HCT116 (cell line): Measurements from ENCODE around the gene CPNE4.

Source experiments
- CEBPB ChIP-seq: IDR thresholded peaks from 2 replicates; pipeline ENCODE4 v1.6.1; 2012; ENCODE audit warnings: low read depth
- CTCF ChIP-seq, 3 experiments: fragments of 200-600 bp in 1 of 3; sonication (generic) in 1 of 3; IDR thresholded peaks in 2 of 3; conservative IDR thresholded peaks in 1 of 3; 2 replicates each; pipeline ENCODE4 v1.5.1; 2012 to 2017; ENCODE audit warnings: low read depth in 2 of 3, low read length in 2 of 3, antibody characterized with exemption in 1 of 3, borderline replicate concordance in 1 of 3, control low read depth in 1 of 3, mild to moderate bottlenecking in 1 of 3, mixed read lengths in 1 of 3, mixed run types in 1 of 3, moderate library complexity in 1 of 3; ENCODE audit not compliant: insufficient read depth in 1 of 3
- EZH2 ChIP-seq: fragments of 200-600 bp; sonication (generic); IDR thresholded peaks from 2 replicates; pipeline ENCODE4 v1.6.1; 2017; ENCODE audit warnings: antibody characterized with exemption, mixed run types
- EZH2phosphoT487 ChIP-seq: fragments of 200-600 bp; IDR thresholded peaks from 2 replicates; pipeline ENCODE4 v1.6.1; 2018; ENCODE audit warnings: antibody characterized with exemption, borderline replicate concordance
- FOSL1 ChIP-seq: IDR thresholded peaks from 2 replicates; pipeline ENCODE4 v1.6.1; 2012; ENCODE audit warnings: low read depth
- MAX ChIP-seq: IDR thresholded peaks from 2 replicates; pipeline ENCODE4 v1.6.1; 2012
- POLR2A ChIP-seq: IDR thresholded peaks from 2 replicates; pipeline ENCODE4 v1.7.0; 2011; ENCODE audit warnings: borderline replicate concordance; ENCODE audit not compliant: insufficient read depth, insufficient read length; ENCODE audit errors: extremely low read depth
- POLR2AphosphoS5 ChIP-seq: IDR thresholded peaks from 2 replicates; pipeline ENCODE4 v1.6.1; 2011; ENCODE audit warnings: mild to moderate bottlenecking, low read depth, low read length, moderate library complexity
- RAD21 ChIP-seq: IDR thresholded peaks from 2 replicates; pipeline ENCODE4 v1.6.1; 2012; ENCODE audit warnings: low read depth, mild to moderate bottlenecking
- SIN3A ChIP-seq: IDR thresholded peaks from 2 replicates; pipeline ENCODE4 v1.6.1; 2012; ENCODE audit warnings: low read depth
- YY1 ChIP-seq: IDR thresholded peaks from 2 replicates; pipeline ENCODE4 v1.6.1; 2011; ENCODE audit warnings: low read length, low read depth, moderate library complexity, mild to moderate bottlenecking; ENCODE audit not compliant: insufficient replicate concordance; ENCODE audit errors: extremely low read depth
- ZFX ChIP-seq: fragments of 450-650 bp; IDR thresholded peaks from 2 replicates; pipeline ENCODE4 v1.6.1; 2017
- TF ChIP-seq, protein P1 (sequence below): IDR thresholded peaks from 2 replicates; pipeline ENCODE4 v1.6.1; 2012
- TF ChIP-seq, protein P2 (sequence below): IDR thresholded peaks from 2 replicates; pipeline ENCODE4 v1.6.1; 2011; ENCODE audit warnings: mild to moderate bottlenecking, low read length, moderate library complexity; ENCODE audit not compliant: insufficient replicate concordance; ENCODE audit errors: extremely low read depth

GRCh38 chr3:131899021-131899420 is 135.8 kb downstream of the CPNE4 start:
- TF ChIP-seq CTCF (IDR thresholded peaks at IDR 0.05 in 2 of 3, conservative IDR thresholded peaks at IDR 0.05 in 1 of 3; ENCODE audit: borderline replicate concordance in 1 of 3, insufficient read depth in 1 of 3, low read depth in 2 of 3, low read length in 2 of 3): no peak
- no peak for TF ChIP-seq EZH2
- no peak for TF ChIP-seq CEBPB
- no peak for TF ChIP-seq RAD21
- no peak for TF ChIP-seq SIN3A
- TF ChIP-seq FOSL1: no peak
- no peak for TF ChIP-seq POLR2A
- no peak for TF ChIP-seq POLR2AphosphoS5
- TF ChIP-seq, protein P1, sequence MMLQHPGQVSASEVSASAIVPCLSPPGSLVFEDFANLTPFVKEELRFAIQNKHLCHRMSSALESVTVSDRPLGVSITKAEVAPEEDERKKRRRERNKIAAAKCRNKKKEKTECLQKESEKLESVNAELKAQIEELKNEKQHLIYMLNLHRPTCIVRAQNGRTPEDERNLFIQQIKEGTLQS: no peak
- no peak for TF ChIP-seq YY1
- no peak for TF ChIP-seq ZFX
- no peak for TF ChIP-seq EZH2phosphoT487
- no peak for TF ChIP-seq MAX
- TF ChIP-seq, protein P2, sequence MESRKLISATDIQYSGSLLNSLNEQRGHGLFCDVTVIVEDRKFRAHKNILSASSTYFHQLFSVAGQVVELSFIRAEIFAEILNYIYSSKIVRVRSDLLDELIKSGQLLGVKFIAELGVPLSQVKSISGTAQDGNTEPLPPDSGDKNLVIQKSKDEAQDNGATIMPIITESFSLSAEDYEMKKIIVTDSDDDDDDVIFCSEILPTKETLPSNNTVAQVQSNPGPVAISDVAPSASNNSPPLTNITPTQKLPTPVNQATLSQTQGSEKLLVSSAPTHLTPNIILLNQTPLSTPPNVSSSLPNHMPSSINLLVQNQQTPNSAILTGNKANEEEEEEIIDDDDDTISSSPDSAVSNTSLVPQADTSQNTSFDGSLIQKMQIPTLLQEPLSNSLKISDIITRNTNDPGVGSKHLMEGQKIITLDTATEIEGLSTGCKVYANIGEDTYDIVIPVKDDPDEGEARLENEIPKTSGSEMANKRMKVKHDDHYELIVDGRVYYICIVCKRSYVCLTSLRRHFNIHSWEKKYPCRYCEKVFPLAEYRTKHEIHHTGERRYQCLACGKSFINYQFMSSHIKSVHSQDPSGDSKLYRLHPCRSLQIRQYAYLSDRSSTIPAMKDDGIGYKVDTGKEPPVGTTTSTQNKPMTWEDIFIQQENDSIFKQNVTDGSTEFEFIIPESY: no peak
